Measurements from ENCODE around the gene PRR11.

Gene PRR11

GRCh38 chr17:59193336-59193862 is 37.9 kb downstream of the PRR11 start:
- no peak overlapping the region for H3K27ac ChIP-seq (ENCODE audit: low read depth, low read length)
- H3K4me3 ChIP-seq (ENCODE audit: insufficient read depth, low read length, poor library complexity, severe bottlenecking), result no peak overlapping the region
- no peaks in the 10 kb centered on the region for H3K79me2 ChIP-seq (ENCODE audit: insufficient read depth, low read length)
- peaks cover 12% of the 10 kb centered on the region; the same call in 1 of the 2 replicates for H3F3A ChIP-seq (ENCODE audit: insufficient read depth)
- peaks cover 30% of the 10 kb centered on the region for H3K36me3 ChIP-seq (ENCODE audit: low read length)
- H3K4me2 ChIP-seq (ENCODE audit: low read depth, low read length, poor library complexity, severe bottlenecking), result no peak overlapping the region
- TF ChIP-seq CTCF (IDR thresholded peaks at IDR 0.05; ENCODE audit: insufficient read depth, low read length, poor library complexity, severe bottlenecking) (no peak), EZH2phosphoT487 (conservative IDR thresholded peaks at IDR 0.05; ENCODE audit: low read length) (no peak)
- H3K27me3 ChIP-seq (ENCODE audit: low read length), result no peaks in the 10 kb centered on the region
- H2AFZ ChIP-seq (ENCODE audit: low read depth, low read length, severe bottlenecking), result no peak overlapping the region
- no peaks in the 10 kb centered on the region for H3K9me2 ChIP-seq (replicated peaks; ENCODE audit: insufficient read depth, low read length)
- H4K20me1 ChIP-seq (ENCODE audit: low read depth, low read length), result no peaks in the 10 kb centered on the region
- H3K9me3 ChIP-seq (ENCODE audit: insufficient read depth, low read length), result no peaks in the 10 kb centered on the region
- H3K9ac ChIP-seq (ENCODE audit: low read length), result no peak overlapping the region

GRCh38 chr17:59199398-59199797 is 43.9 kb downstream of the PRR11 start:
- H3K4me2 ChIP-seq (ENCODE audit: low read depth, low read length, poor library complexity, severe bottlenecking), result no peak overlapping the region
- no peaks in the 10 kb centered on the region for H3K9me3 ChIP-seq (ENCODE audit: insufficient read depth, low read length)
- no peaks in the 10 kb centered on the region for H4K20me1 ChIP-seq (ENCODE audit: low read depth, low read length)
- H3K4me3 ChIP-seq (ENCODE audit: insufficient read depth, low read length, poor library complexity, severe bottlenecking), result no peak overlapping the region
- no peaks in the 10 kb centered on the region for H3K9me2 ChIP-seq (replicated peaks; ENCODE audit: insufficient read depth, low read length)
- peaks cover 22% of the 10 kb centered on the region for H3K36me3 ChIP-seq (ENCODE audit: low read length)
- TF ChIP-seq EZH2phosphoT487 (conservative IDR thresholded peaks at IDR 0.05; ENCODE audit: low read length) (no peak), CTCF (IDR thresholded peaks at IDR 0.05; ENCODE audit: insufficient read depth, low read length, poor library complexity, severe bottlenecking) (no peak)
- no peak overlapping the region for H3K9ac ChIP-seq (ENCODE audit: low read length)
- no peak overlapping the region for H2AFZ ChIP-seq (ENCODE audit: low read depth, low read length, severe bottlenecking)
- H3K79me2 ChIP-seq (ENCODE audit: insufficient read depth, low read length), result no peaks in the 10 kb centered on the region
- peaks cover 6% of the 10 kb centered on the region; the same call in 1 of the 2 replicates for H3F3A ChIP-seq (ENCODE audit: insufficient read depth)
- no peak overlapping the region for H3K27ac ChIP-seq (ENCODE audit: low read depth, low read length)
- H3K27me3 ChIP-seq (ENCODE audit: low read length), result no peaks in the 10 kb centered on the region

- Histone ChIP-seq H3K36me3 (ENCODE audit: low read length) (peaks cover 5% of the 10 kb centered on the region; the same call in 1 of the 2 replicates), H3K9me2 (replicated peaks; ENCODE audit: insufficient read depth, low read length) (no peaks in the 10 kb centered on the region), H2AFZ (ENCODE audit: low read depth, low read length, severe bottlenecking) (no peak overlapping the region), H4K20me1 (ENCODE audit: low read depth, low read length) (no peaks in the 10 kb centered on the region), H3K4me3 (ENCODE audit: insufficient read depth, low read length, poor library complexity, severe bottlenecking) (no peak overlapping the region), H3K9ac (ENCODE audit: low read length) (no peak overlapping the region), H3K27ac (ENCODE audit: low read depth, low read length) (no peak overlapping the region), H3F3A (ENCODE audit: insufficient read depth) (no peaks in the 10 kb centered on the region), H3K9me3 (ENCODE audit: insufficient read depth, low read length) (no peaks in the 10 kb centered on the region), H3K27me3 (ENCODE audit: low read length) (no peaks in the 10 kb centered on the region), H3K79me2 (ENCODE audit: insufficient read depth, low read length) (no peaks in the 10 kb centered on the region), H3K4me2 (ENCODE audit: low read depth, low read length, poor library complexity, severe bottlenecking) (no peak overlapping the region)
- TF ChIP-seq EZH2phosphoT487 (conservative IDR thresholded peaks at IDR 0.05; ENCODE audit: low read length), result no peak
- TF ChIP-seq CTCF (IDR thresholded peaks at IDR 0.05; ENCODE audit: insufficient read depth, low read length, poor library complexity, severe bottlenecking), result no peak
Measured at GRCh38 chr17:59202320-59202719, 46.8 kb downstream of the PRR11 start.
